AG04450 (cell line): Measurements from ENCODE around the gene A4GNT. TPM values are rescaled to one million over a fixed set of nuclear protein-coding genes. Genes with fewer than 3 reads are reported as not detected.

Source experiments
- CTCF ChIA-PET: fragments of 300-600, 350-600 bp; formaldehyde crosslinking; extraction: SDS; loops from one replicate; lab custom pipeline; 2022; ENCODE audit warnings: antibody characterized with exemption, inconsistent platforms; lab: Charles Lee
- POLR2A ChIA-PET: fragments of 350-600 bp; formaldehyde crosslinking; extraction: SDS; loops from one replicate; lab custom pipeline; 2021; ENCODE audit warnings: antibody characterized with exemption, inconsistent platforms; lab: Yijun Ruan, JAX
- DNase-seq: peaks from one replicate; pipeline ENCODE4 v3.0.0-alpha.2; 2011; ENCODE audit warnings: low read depth, low spot score
- H3K27ac ChIP-seq: one replicate; pipeline ENCODE4 v1.5.1; 2012; ENCODE audit warnings: low read depth, low read length, control low read depth
- H3K27me3 ChIP-seq: one replicate; pipeline ENCODE4 v1.6.0; 2012; ENCODE audit warnings: low read length; ENCODE audit not compliant: control insufficient read depth, insufficient read depth
- H3K4me3 ChIP-seq: 2 replicates; pipeline ENCODE4 v1.5.1; 2011; ENCODE audit warnings: mild to moderate bottlenecking, low read depth, low read length, control low read depth
- H3K9me3 ChIP-seq: 2 replicates; pipeline ENCODE4 v1.5.1; 2012; ENCODE audit warnings: low read length; ENCODE audit not compliant: control insufficient read depth, insufficient read depth
- CTCF ChIP-seq: IDR thresholded peaks from 2 replicates; pipeline ENCODE4 v1.5.1; 2011; ENCODE audit warnings: low read depth, low read length, control low read depth, inconsistent platforms
- polyA minus RNA-seq: library from RNA; depleted of rRNA, polyadenylated mRNA; stranded (reverse); fragments of >200 nt; gene quantifications from 2 replicates; pipeline ENCODE4 v1.2.3, GENCODE V29; 2011; rRNA and poly(A)+ RNA removed
- polyA plus RNA-seq: library from polyadenylated mRNA; depleted of rRNA; stranded (reverse); fragments of >200 nt; gene quantifications from 2 replicates; pipeline ENCODE4 v1.2.3, GENCODE V29; 2011; rRNA removed

Gene A4GNT
- polyA plus RNA-seq (not detected in 2 replicates), polyA minus RNA-seq (not detected in 2 replicates)

- POLR2A ChIA-PET = no interaction called here
- no peak for DNase-seq
Measured at GRCh38 chr3:138132239-138132638, at the start of gene A4GNT. TSS of gene A4GNT (minus strand) at chr3:138132390. CDS start at chr3:138131256, 1,134 bp downstream.

GRCh38 chr3:138180375-138181029 is 48.3 kb upstream of the A4GNT start:
- ChIA-PET POLR2A (no interaction called here), CTCF (interaction anchor here (1.4 kb wide), 1 partner anchor 98 kb away, joined by 4 read pairs; no protein-coding TSS in a partner anchor)
- peak; percentile 50 for TF ChIP-seq CTCF
- Histone ChIP-seq H3K4me3 (no peak overlapping the region), H3K9me3 (no peaks in the 10 kb centered on the region), H3K27ac (no peak overlapping the region), H3K27me3 (peaks cover 7% of the 10 kb centered on the region)
- no peak for DNase-seq

More at GRCh38 chr3:138132239-138132638, at the start of gene A4GNT:
- CTCF ChIA-PET = interaction anchor here (0.6 to 3.4 kb wide), 4 partner anchors 11 to 17 kb away, joined by 4 to 23 read pairs (median 5); partner anchors contain the start of gene DZIP1L
- Histone ChIP-seq H3K9me3 (no peaks in the 10 kb centered on the region), H3K27me3 (peaks cover 9% of the 10 kb centered on the region), H3K27ac (no peak within 1 kb of the TSS), H3K4me3 (no peak within 1 kb of the TSS)
- TF ChIP-seq CTCF = no peak

- ChIA-PET POLR2A (interaction anchor here (0.6 to 2.1 kb wide), 6 partner anchors 13 to 421 kb away, joined by 3 to 15 read pairs (median 4); partner anchors contain the start of genes ARMC8 and DZIP1L), CTCF (interaction anchor here (0.6 to 2.2 kb wide), 5 partner anchors 28 to 251 kb away, joined by 3 to 13 read pairs (median 3); no protein-coding TSS in a partner anchor)
- Histone ChIP-seq H3K4me3 (peak within 1 kb of the TSS; percentile 92), H3K27me3 (no peaks in the 10 kb centered on the region), H3K9me3 (no peaks in the 10 kb centered on the region; the same call in 1 of the 2 replicates), H3K27ac (peak within 1 kb of the TSS; percentile 55)
- peak; percentile 61 for DNase-seq
- TF ChIP-seq CTCF = no peak
Measured at GRCh38 chr3:138174421-138175131, 42.4 kb upstream of the A4GNT start, which contains the start of gene DBR1. TSS of gene DBR1 (minus strand) at chr3:138174921. CDS start at chr3:138174795, 126 bp downstream.

GRCh38 chr3:138173769-138174420 is 41.7 kb upstream of the A4GNT start:
- DNase-seq = no peak
- no peaks in the 10 kb centered on the region; the same call in 1 of the 2 replicates for H3K9me3 ChIP-seq
- peak overlapping the region; percentile 92 for H3K4me3 ChIP-seq
- no peaks in the 10 kb centered on the region for H3K27me3 ChIP-seq
- TF ChIP-seq CTCF = no peak
- ChIA-PET CTCF (interaction anchor here (0.6 to 2.2 kb wide), 8 partner anchors 16 to 252 kb away, joined by 3 to 13 read pairs (median 4); no protein-coding TSS in a partner anchor), POLR2A (interaction anchor here (0.6 to 2.1 kb wide), 6 partner anchors 14 to 422 kb away, joined by 3 to 15 read pairs (median 4); partner anchors contain the start of genes ARMC8 and DZIP1L)
- no peak overlapping the region for H3K27ac ChIP-seq
